Tibial nerve (tissue), 4 donors: ENCODE measurements around the gene MYLK2. TPM values are rescaled to one million over a fixed set of nuclear protein-coding genes. Genes with fewer than 3 reads are reported as not detected.

ENCODE experiments used
- DNase-seq, 2 donors: peaks; one replicate each; pipeline ENCODE4 v3.0.0-alpha.2; 2019; ENCODE audit warnings: low spot score in 2 of 2
- H3K27ac ChIP-seq, 4 donors: fragments of 200-600 bp; sonication (generic) in 3 of 4; one replicate each; pipeline ENCODE4 v1.5.1; 2017 to 2019; ENCODE audit warnings: mild to moderate bottlenecking in 1 of 4
- H3K27me3 ChIP-seq, 2 donors: fragments of 200-600 bp; sonication (generic) in 1 of 2; one replicate each; pipeline versions ENCODE4 v1.5.1 to v1.6.0; 2017 to 2019
- H3K36me3 ChIP-seq, 3 donors: fragments of 200-600 bp; sonication (generic); one replicate each; pipeline ENCODE4 v1.5.1; 2018 to 2019
- H3K4me1 ChIP-seq, 4 donors: fragments of 200-600 bp; sonication (generic) in 3 of 4; one replicate each; pipeline ENCODE4 v1.5.1; 2017 to 2019
- H3K4me3 ChIP-seq, 4 donors: fragments of 200-600 bp; sonication (generic) in 3 of 4; one replicate each; pipeline ENCODE4 v1.5.1; 2017 to 2019; ENCODE audit warnings: mild to moderate bottlenecking in 1 of 4, moderate library complexity in 1 of 4
- H3K9me3 ChIP-seq, 4 donors: fragments of 200-600 bp; sonication (generic) in 3 of 4; one replicate each; pipeline ENCODE4 v1.5.1; 2017 to 2019
- EP300 ChIP-seq, 2 donors: sonication (generic); formaldehyde crosslinking; IDR thresholded peaks; one replicate each; pipeline ENCODE4 v1.6.1; 2017; ENCODE audit warnings: antibody characterized with exemption in 2 of 2, mild to moderate bottlenecking in 1 of 2
- POLR2A ChIP-seq, 2 donors: fragments of 450-650 bp; IDR thresholded peaks; one replicate each; pipeline ENCODE4 v1.6.1; 2017; ENCODE audit warnings: antibody characterized with exemption in 2 of 2, mild to moderate bottlenecking in 2 of 2, moderate library complexity in 2 of 2
- WGBS, 2 donors: methylation state at CpG; one replicate each; pipeline ENCODE4 v1.1.5; 2018; 5-methylcytosine and 5-hydroxymethylcytosine counted together
- total RNA-seq, 4 donors: library from RNA; depleted of rRNA; stranded (reverse); fragments of >200 nt; gene quantifications; one replicate each; pipeline ENCODE4 v1.1.0, GENCODE V29; 2016
- TF ChIP-seq, protein P1 (sequence below), 5 experiments: fragments of 200-600 bp in 3 of 5; fragments of 450-650 bp in 2 of 5; sonication (generic) in 3 of 5; IDR thresholded peaks; one replicate each; pipeline ENCODE4 v1.5.1; 2016 to 2019; ENCODE audit warnings: antibody characterized with exemption in 5 of 5, mild to moderate bottlenecking in 3 of 5, moderate library complexity in 2 of 5

Gene MYLK2
- total RNA-seq, result 1 to 10 TPM in 1 of 4 donors, under 1 TPM in 1, not detected in 2; 0.66 to 1.3 TPM

DNA sequence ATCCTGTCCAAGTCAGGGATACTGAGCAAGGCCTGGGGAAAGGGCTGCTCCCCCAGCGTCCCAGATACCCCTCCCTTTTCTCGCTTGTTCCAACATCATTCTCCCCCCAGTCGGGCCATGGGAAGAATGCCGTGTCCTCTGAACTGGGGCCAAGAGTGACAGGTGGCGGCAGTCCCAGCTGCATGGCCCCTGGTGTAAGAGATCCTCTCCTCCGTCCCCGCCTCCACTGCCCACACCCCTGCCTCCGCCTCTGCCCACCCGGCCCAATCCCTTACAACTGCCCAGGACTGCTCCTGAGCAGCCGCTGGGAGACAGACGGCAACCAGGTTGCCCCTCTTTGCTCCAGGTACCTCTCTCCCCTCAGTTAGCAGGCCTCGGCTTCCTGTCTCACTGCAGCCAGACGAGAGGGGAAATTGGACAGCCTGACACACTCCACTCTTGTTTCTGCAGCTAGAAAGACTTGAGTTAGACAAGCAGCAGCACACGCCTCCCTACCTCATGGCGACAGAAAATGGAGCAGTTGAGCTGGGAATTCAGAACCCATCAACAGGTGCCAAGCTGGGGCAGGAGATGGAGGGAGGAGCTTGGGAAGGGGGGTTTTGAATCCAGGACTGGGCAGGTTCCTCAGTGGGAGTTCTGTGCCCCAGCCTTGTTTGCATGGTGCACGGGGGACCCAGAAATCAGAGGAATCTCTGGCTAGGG lies at the start of gene MYLK2:
Gene MYLK2 (plus strand): TSS at position 274 of the 702 bp plus-strand sequence. CDS start 225 bp downstream, at position 499.
- Histone ChIP-seq H3K9me3 (no peaks in the 10 kb centered on the region), H3K4me3 (no peak within 1 kb of the TSS), H3K4me1 (peaks cover 0 to 26% (median 6%) of the 10 kb centered on the region in 4 donors), H3K27ac (no peak within 1 kb of the TSS), H3K36me3 (no peaks in the 10 kb centered on the region), H3K27me3 (no peaks in the 10 kb centered on the region)
- 67 to 75% methylated on average over 16 of the region's 16 CpGs for WGBS, 2 donors
- no peak for DNase-seq
- TF ChIP-seq, protein P1, sequence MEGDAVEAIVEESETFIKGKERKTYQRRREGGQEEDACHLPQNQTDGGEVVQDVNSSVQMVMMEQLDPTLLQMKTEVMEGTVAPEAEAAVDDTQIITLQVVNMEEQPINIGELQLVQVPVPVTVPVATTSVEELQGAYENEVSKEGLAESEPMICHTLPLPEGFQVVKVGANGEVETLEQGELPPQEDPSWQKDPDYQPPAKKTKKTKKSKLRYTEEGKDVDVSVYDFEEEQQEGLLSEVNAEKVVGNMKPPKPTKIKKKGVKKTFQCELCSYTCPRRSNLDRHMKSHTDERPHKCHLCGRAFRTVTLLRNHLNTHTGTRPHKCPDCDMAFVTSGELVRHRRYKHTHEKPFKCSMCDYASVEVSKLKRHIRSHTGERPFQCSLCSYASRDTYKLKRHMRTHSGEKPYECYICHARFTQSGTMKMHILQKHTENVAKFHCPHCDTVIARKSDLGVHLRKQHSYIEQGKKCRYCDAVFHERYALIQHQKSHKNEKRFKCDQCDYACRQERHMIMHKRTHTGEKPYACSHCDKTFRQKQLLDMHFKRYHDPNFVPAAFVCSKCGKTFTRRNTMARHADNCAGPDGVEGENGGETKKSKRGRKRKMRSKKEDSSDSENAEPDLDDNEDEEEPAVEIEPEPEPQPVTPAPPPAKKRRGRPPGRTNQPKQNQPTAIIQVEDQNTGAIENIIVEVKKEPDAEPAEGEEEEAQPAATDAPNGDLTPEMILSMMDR (IDR thresholded peaks at IDR 0.05), result no peak
- TF ChIP-seq POLR2A (IDR thresholded peaks at IDR 0.05) (no peak), EP300 (IDR thresholded peaks at IDR 0.05) (no peak)

DNA sequence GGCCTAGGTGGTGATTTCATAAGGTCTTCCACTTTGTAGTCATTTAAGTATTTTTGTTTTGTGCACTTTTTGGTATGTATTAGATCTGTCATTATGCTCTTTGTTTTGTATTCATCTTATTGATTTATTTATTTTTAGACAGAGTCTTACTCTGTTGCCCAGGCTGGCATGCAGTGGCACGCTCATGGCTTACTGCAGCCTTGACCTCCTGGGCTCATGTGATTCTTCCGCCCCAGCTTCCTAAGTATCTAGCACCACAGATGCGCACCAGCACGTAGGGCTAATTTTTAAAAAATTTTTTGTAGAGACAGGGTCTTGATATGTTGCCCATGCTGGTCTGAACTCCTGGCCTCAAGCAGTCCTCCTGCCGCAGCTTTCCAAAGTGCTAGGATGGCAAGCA lies 49.5 kb upstream of the MYLK2 start:
- Histone ChIP-seq H3K27me3 (no peaks in the 10 kb centered on the region), H3K36me3 (no peaks in the 10 kb centered on the region), H3K4me1 (no peaks in the 10 kb centered on the region), H3K27ac (no peak overlapping the region), H3K4me3 (no peak overlapping the region), H3K9me3 (no peaks in the 10 kb centered on the region)
- DNase-seq, result no peak
- WGBS, 2 donors, result 90% methylated on average over 5 of the region's 5 CpGs
- no peak for TF ChIP-seq POLR2A (IDR thresholded peaks at IDR 0.05)
- TF ChIP-seq EP300 (IDR thresholded peaks at IDR 0.05), result no peak
- TF ChIP-seq, protein P1 (IDR thresholded peaks at IDR 0.05), result no peak

DNA sequence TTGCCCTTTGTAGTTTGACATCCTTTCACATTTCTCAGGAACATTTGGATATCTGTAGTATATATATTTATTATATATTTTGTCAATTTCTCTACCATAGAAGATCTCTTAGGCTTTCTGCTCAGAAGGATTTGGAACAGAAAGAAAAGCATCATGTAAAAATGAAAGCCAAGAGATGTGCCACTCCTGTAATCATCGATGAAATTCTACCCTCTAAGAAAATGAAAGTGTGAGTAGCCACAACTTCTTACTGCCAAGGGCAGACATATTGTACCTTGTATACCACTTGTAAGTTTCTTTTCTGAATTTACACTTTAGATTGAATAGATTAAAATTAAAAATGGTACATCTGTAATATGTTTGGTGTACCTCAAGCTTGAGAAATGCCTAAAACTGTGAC lies 48.9 kb upstream of the MYLK2 start:
- 51 to 70% methylated on average over 1 of the region's 1 CpG for WGBS, 2 donors
- Histone ChIP-seq H3K27ac (no peak overlapping the region), H3K9me3 (no peaks in the 10 kb centered on the region), H3K4me3 (no peak overlapping the region), H3K36me3 (no peaks in the 10 kb centered on the region), H3K4me1 (no peaks in the 10 kb centered on the region), H3K27me3 (no peaks in the 10 kb centered on the region)
- TF ChIP-seq POLR2A (IDR thresholded peaks at IDR 0.05), result no peak
- TF ChIP-seq EP300 (IDR thresholded peaks at IDR 0.05), result no peak
- TF ChIP-seq, protein P1 (IDR thresholded peaks at IDR 0.05), result no peak
- no peak for DNase-seq

DNA sequence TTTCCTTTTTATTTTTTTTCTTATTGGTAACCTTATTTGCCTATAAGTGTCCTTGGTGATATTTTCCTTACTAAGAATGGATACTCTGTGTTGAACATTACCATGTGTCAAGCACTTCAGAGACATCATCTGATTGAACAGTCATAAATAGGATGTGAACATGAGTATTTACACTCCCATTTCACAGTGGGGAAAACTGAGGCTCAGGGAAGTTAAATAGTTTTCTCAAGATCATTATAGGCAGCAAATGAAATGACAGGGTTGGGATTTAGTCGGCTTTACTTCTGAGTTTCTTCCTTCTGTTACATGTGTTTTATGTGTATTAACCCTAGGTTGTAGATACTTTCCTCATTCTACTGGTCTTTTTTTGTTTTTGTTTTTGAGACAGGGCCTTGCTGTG lies 44.7 kb upstream of the MYLK2 start:
- Histone ChIP-seq H3K36me3 (no peaks in the 10 kb centered on the region), H3K4me3 (no peak overlapping the region), H3K27me3 (no peaks in the 10 kb centered on the region), H3K9me3 (no peaks in the 10 kb centered on the region), H3K4me1 (no peaks in the 10 kb centered on the region), H3K27ac (no peak overlapping the region)
- TF ChIP-seq EP300 (IDR thresholded peaks at IDR 0.05) (no peak), POLR2A (IDR thresholded peaks at IDR 0.05) (no peak)
- TF ChIP-seq, protein P1 (IDR thresholded peaks at IDR 0.05), result no peak
- no peak for DNase-seq
- 88 to 97% methylated on average over 1 of the region's 1 CpG for WGBS, 2 donors

DNA sequence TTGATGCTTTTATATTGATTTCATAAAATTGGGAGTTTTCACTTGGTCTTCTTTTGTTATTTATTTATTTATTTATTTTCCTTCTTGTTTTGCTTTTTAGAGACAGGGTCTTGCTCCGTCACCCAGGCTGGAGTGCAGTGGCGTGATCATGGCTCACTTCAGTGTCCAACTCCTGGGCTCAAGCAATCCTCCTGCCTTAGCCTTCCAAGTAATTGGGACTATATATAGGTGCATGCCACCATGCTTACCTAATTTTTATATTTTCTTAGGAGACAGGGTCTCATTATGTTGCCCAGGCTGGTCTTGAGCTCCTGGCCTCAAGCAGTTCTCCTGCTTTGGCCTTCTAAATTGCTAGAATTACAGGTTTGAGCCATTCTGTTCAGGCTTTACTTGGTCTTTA lies 38.3 kb upstream of the MYLK2 start:
- Histone ChIP-seq H3K4me3 (no peak overlapping the region), H3K9me3 (no peaks in the 10 kb centered on the region), H3K4me1 (no peaks in the 10 kb centered on the region), H3K27ac (no peak overlapping the region), H3K36me3 (no peaks in the 10 kb centered on the region), H3K27me3 (no peaks in the 10 kb centered on the region)
- 95 to 100% methylated on average over 2 of the region's 2 CpGs for WGBS, 2 donors
- no peak for DNase-seq
- TF ChIP-seq, protein P1 (IDR thresholded peaks at IDR 0.05), result no peak
- no peak for TF ChIP-seq EP300 (IDR thresholded peaks at IDR 0.05)
- TF ChIP-seq POLR2A (IDR thresholded peaks at IDR 0.05), result no peak
